GM12878 (cell line): ENCODE results near the gene PAX7.

Experiments
- CHD2 ChIP-seq: IDR thresholded peaks from 2 replicates; pipeline ENCODE4 v1.6.1; 2011; ENCODE audit warnings: low read depth, low read length, improper control_type of control experiment, borderline replicate concordance
- POLR2AphosphoS5 ChIP-seq: IDR thresholded peaks from 2 replicates; pipeline ENCODE4 v1.6.1; 2011; ENCODE audit warnings: mild to moderate bottlenecking, low read length, inconsistent platforms
- SMC3 ChIP-seq: IDR thresholded peaks from 2 replicates; pipeline ENCODE4 v1.6.1; 2011; ENCODE audit warnings: low read length, improper control_type of control experiment, borderline replicate concordance
- TBL1XR1 ChIP-seq: IDR thresholded peaks from 2 replicates; pipeline ENCODE4 v1.6.1; 2012; ENCODE audit warnings: low read depth, low read length, improper control_type of control experiment
- TF ChIP-seq, protein P1 (sequence below): IDR thresholded peaks from 2 replicates; pipeline ENCODE4 v1.6.1; 2012; ENCODE audit warnings: low read depth, low read length, improper control_type of control experiment

- TF ChIP-seq POLR2AphosphoS5 (no peak), CHD2 (no peak), TBL1XR1 (no peak), SMC3 (no peak)
- TF ChIP-seq, protein P1, sequence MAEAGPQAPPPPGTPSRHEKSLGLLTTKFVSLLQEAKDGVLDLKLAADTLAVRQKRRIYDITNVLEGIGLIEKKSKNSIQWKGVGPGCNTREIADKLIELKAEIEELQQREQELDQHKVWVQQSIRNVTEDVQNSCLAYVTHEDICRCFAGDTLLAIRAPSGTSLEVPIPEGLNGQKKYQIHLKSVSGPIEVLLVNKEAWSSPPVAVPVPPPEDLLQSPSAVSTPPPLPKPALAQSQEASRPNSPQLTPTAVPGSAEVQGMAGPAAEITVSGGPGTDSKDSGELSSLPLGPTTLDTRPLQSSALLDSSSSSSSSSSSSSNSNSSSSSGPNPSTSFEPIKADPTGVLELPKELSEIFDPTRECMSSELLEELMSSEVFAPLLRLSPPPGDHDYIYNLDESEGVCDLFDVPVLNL = no peak
Observed at GRCh38 chr1:18726368-18726767, 95.7 kb downstream of the PAX7 start.
